NCI-H510A (cell line): ENCODE results near the gene HES2.
A peak's percentile ranks its signal among the peaks of the same experiment; 100 is the strongest.
"Not testable (repeated sequence)": the region's sequence is repeated elsewhere in the genome, so short reads cannot be mapped to it uniquely, and the experiment has no call there.

Source experiments
- DNase-seq: peaks from one replicate; lab custom pipeline; 2025; lab: John Stamatoyannopoulos, UW

The HES2 gene

GRCh38 chr1:6454856-6455751 is 35.4 kb upstream of the HES2 start:
- DNase-seq, result no peak

DNA sequence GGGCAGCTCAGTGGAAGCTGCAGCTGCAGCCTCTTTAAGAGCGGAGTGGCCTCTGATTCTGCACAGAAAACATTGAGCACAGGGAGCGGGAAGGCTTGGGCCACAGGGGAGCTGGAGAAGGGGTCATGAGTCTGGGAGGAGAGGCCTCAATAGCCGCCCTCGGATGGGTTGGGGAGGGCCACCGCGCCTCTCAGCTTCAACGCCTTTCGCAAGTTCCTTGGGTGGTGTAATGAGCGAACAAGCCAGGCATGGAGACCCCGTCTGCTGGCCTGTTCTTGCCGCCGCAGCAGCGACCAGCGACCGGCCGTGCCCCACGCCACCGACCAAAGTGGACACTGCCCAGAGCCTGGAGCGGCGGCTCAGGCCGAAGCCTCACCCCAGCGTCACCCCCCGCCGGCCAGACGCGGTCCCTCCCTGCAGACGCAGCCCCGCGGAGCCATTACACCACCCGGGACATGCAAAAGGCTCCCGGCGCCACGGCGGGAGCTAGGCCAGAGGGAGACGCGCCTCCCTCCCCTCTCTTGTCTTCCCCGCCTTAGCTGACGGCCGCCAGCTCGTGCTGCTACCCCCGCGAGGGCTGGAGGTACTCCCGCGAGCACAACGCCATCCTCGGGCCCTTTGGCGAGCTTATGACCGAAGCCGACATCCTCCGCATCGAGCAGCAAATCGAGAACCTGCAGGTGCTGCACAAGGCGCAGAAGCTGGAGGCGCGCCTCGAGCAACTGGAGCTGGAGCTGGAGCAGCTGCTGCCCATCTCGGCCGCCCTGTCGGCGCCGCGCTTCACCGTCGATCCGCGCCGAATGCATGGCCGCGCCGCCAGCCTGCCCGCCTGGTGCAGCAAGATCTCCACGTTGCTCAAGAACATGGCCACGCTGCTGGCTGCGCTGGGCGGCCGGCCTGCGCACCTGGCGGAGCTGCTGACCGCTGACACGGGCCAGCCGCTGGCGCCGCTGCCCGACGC is 34.5 kb upstream of the HES2 start:
- not testable (repeated sequence) for DNase-seq

DNA sequence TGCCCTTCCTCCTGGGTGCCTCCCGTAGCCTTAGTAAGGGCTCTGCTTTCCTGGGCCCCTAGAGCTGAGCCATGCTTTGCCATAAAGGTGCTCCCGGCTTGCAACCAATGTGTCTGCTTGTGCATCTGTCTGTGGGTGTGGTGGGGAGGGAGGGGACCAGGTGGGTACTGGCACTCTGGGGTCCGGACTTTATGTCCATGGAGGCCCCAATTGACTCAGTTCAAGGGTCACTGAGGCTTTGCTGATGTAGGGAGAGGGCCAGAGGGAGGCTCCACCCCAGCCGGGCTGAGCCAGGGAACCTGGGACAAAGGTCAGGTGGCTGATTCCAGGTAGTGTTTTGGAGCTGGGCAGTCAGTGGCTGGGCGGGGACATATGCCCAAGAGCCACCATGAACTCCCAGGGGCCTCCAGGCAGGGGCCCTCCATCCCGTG is 31.2 kb upstream of the HES2 start:
- no peak for DNase-seq

DNA sequence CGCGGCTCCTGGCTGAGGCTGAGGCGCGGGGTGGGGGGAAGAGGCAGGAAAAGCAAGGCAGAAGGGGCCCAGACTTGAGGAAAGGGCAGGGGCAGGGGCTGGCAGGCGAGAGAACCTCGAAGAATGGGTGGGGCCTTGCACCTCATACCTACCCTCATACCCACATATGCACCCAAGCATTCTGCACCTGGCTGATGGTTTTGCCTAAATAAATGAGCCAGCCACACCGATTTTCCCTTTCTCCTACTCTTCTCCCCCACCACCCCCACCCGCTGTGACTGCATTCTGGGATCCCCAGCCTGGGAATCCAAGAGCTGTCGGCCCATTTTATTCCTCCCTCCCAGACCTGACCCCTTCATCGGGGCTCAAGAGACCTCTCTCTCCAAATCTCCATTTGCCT is 30.8 kb upstream of the HES2 start:
- not testable (repeated sequence) for DNase-seq

- no peak for DNase-seq
Measured at GRCh38 chr1:6450005-6450450, 30.3 kb upstream of the HES2 start.

GRCh38 chr1:6448749-6449631 is 29.3 kb upstream of the HES2 start:
- peak; percentile 79 for DNase-seq

- DNase-seq, result peak; percentile 97
Measured at GRCh38 chr1:6447818-6448748, 28.4 kb upstream of the HES2 start.

DNA sequence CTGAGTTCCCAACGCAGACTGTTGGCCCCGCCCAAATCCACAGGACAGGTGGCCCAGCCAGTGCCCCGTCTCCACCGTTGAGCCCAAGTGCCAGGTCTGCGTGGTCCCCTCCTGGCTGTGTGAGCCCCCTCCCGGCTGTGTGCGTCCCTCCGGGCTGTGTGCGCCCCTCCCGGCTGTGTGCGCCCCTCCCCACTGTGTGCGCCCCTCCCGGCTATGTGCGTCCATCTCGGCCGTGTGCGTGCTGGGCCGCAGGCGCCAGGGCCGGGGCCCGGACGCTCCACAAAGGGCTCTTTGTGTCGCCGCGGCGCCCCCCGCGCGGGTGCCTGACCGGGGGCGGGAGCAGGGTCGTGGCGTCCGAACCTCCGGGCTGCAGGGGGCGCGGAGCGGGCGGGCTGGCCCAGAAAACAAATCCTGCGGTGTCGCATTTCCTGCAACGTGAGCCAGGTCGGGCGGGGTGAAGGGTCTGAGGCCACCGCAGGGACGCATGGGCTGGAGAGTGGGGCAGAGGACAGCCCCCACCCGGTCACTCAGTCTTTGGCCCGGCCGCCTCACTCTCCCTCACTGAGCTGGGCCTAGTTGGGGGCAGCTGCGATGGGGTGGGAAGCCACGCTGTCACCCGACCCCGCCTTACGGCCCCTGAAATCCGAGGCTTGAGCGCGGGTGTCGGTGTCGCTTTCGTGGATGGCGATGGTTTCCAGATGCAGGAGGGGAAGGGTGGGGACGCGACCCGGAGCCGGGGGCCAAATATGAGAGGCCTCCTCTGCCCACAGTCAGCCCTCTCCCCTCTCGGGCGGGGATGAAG is 27.5 kb upstream of the HES2 start:
- DNase-seq, result peak; percentile 72

GRCh38 chr1:6446665-6447015 is 26.9 kb upstream of the HES2 start:
- DNase-seq, result no peak

DNA sequence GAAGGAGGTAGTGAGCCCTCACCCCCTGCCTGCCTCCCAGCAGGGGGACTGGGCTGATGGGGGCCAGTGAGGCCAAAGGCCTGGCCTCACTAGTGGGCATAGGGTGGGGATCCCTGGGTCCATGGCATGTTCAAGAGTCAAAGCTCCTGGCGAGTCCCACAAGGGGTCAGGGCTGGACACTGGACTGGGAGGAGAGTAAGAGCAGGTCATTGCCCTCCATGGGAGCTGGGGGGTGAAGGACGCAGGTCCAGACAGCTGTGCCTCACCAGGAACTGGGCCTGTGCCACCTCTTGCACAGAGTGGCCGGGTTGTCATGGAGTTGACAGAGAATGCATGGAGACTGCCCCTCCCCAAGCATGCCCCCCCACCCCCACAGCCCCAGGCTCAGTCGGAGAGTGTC is 26.2 kb upstream of the HES2 start:
- not testable (repeated sequence) for DNase-seq

- peak; percentile 62 for DNase-seq
Measured at GRCh38 chr1:6445062-6445763, 25.5 kb upstream of the HES2 start.

- no peak for DNase-seq
Measured at GRCh38 chr1:6444377-6444776, 24.7 kb upstream of the HES2 start.

DNA sequence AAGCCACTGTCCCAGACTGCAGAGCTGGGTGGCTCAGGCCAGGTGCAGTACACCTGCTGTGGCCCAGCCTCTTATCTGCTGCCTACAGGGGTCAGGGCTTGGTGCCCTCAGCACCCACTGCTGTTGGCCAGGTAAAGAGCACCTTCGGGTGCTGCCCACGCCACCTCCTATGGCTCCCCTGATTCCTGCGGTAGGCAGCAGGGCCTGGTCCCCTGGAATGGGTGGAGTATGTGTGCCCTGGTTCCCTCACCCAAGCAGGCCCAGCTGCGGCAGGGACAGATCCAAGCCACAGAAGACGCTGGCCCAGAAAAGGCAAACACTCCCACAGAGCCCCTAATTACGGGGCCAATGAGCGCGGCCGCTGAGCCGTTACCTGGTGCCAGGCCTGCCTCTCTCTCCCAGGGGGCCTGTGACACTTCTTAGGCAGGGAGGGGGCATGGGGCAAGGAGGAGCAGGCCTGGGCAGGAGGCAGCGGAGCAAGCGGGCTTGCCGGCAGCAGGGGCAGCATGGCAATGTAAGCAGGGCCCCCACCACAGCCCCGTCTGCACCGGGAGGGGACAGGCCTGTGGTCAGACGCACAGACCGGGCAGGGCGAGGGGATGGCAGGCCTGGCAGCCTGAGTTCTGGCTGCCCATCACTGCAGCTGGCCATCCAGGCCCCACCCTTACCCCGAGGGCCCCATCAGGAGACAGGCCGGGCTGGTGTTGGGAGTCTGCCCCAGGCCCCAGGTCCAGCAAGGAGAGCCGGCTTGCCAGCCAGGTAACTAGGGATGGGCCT is 23.8 kb upstream of the HES2 start:
- DNase-seq, result no peak

DNA sequence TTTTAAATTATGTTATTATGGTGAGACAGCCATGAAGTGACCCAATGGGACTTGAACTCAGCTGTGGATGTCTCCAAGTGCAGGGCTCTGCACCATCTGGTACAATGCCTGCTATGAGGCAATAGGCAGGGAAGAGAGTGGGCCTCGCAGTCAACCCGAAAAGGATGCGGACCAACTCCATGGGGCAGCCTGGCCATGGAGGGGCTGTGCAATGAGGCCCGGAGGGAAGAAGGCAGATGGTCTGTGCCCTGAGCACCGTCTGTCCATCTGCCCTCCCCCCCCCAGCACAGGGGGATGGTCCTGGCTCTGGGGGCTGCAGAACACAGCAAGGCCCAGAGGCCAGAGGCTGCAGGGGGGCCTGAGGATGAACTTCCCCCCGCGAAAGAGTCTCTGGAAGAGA is 21.9 kb upstream of the HES2 start:
- DNase-seq, result no peak

DNA sequence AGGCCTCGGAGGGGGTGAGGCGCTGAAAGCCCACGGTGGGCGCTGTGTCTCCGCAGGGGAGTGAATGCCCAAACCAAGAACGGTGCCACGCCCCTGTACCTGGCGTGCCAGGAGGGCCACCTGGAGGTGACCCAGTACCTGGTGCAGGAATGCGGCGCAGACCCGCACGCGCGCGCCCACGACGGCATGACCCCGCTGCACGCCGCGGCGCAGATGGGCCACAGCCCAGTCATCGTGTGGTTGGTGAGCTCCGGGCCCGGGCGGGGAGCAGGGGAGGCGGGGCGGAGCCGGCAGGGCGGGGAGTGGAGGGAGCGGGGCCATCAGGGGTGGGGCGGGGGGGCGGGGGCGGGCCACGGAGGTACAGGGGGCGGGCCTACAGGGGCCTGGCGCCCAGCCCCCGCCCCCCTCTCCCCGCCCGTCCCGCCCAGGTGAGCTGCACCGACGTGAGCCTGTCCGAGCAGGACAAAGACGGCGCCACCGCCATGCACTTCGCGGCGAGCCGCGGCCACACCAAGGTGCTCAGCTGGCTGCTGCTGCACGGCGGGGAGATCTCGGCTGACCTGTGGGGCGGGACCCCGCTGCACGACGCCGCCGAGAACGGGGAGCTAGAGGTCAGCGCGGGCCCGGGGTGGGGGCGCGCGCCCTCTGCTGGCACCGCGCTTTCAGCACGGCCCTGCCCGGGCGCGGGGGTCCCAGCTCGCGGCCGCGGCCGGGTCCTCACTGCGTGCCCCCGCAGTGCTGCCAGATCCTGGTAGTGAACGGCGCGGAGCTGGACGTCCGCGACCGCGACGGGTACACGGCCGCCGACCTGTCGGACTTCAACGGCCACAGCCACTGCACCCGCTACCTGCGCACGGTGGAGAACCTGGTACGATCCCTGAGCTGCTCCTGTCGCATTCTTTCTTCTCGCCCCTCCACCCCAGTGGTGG is 20.7 kb upstream of the HES2 start:
- peak; percentile 73 for DNase-seq

DNA sequence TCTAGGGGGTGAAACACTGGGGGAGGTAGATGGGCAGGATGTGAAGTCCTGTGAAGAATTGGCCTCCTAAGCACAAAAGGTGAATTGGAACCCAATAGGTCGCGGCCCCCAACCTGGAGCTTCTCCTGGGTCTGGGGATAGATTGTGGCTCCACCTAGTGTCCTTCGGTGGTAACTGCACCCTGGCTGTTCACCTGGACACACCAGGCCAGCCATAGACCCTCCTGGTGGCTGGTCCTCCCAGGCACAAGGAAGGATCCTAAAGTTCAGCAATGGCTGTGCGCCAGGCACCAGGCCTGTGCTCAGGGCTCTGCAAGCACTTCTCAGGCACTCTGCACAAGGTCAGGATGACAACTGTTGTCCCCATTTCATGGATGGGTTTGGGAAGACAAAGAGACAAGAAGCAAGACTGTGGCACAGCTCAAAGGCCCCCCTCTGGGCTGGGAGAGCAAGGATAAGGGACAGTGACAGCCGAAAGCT is 18.4 kb upstream of the HES2 start:
- DNase-seq, result peak; percentile 73
